GM12892 (cell line): ENCODE measurements around the gene HECTD4.

ENCODE experiments used
- POLR2A ChIP-seq: IDR thresholded peaks from 2 replicates; pipeline ENCODE4 v1.6.1; 2011; ENCODE audit warnings: low read depth, low read length, control low read depth
- POLR2AphosphoS5 ChIP-seq: IDR thresholded peaks from 2 replicates; pipeline ENCODE4 v1.6.1; 2011; ENCODE audit warnings: low read depth, low read length, control low read depth
- TAF1 ChIP-seq: IDR thresholded peaks from 2 replicates; pipeline ENCODE4 v1.6.1; 2011; ENCODE audit warnings: low read depth, mild to moderate bottlenecking, control low read depth, low read length, borderline replicate concordance

- TF ChIP-seq POLR2AphosphoS5 (no peak), TAF1 (no peak), POLR2A (no peak)
Measured at GRCh38 chr12:112327209-112327938, 54.9 kb downstream of the HECTD4 start.
